GM19395 (cell line): Measurements from ENCODE around the gene AKR1E2.
A peak's percentile ranks its signal among the peaks of the same experiment; 100 is the strongest.

ENCODE experiments used
- ATAC-seq: cut with Tn5 transposase; IDR thresholded peaks from one replicate; pipeline ENCODE4 v1.9.1; 2021; ENCODE audit warnings: mild to moderate bottlenecking, moderate library complexity; ENCODE audit not compliant: unreplicated experiment

AKR1E2 gene

DNA sequence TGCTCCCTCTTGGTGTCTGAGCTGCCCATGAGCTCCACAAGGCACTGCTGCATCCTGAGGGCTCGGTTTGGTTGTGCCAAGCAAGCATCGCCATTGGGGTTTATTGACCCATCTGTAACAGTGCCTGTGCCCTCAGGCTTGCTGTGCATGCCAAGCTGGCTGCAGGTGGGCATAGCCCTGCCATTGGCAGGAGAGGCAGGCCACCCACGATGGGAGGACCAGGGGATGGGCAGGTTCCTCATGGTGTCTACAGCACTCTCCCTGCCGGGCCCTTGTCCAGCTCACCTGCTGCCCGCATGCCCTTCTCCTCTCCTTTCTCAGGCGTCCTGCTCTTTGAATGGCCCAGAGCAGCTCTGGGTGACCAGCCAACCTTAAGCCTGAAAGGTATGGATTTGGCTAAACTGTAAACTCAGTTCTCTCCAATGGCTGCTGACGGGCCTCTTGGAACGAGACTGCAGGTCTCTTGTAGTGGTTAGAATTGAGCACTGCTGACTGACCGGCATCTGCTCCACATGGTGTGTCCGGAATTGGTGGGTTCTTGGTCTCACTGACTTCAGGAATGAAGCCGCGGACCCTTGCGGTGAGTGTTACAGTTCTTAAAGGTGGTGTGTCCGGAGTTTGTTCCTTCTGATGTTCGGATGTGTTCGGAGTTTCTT lies 17.6 kb downstream of the AKR1E2 start:
- ATAC-seq = no peak

DNA sequence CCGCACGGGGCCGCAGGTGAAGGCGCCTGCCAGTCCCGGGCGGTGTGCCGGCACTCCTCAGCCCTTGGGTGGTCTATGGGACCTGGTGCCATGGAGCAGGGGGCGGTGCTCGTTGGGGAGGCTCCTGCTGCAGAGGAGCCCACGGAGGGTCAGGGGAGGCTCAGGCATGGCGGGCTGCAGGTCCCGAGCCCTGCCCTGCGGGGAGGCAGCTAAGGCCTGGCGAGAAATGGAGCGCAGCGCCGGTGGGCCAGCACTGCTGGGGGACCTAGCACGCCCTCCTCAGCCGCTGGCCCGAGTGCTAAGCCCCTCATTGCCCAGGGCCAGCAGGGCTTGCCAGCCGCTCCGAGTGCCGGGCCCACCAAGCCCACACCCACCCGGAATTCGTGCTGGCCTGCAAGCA lies 18.9 kb downstream of the AKR1E2 start:
- no peak for ATAC-seq

DNA sequence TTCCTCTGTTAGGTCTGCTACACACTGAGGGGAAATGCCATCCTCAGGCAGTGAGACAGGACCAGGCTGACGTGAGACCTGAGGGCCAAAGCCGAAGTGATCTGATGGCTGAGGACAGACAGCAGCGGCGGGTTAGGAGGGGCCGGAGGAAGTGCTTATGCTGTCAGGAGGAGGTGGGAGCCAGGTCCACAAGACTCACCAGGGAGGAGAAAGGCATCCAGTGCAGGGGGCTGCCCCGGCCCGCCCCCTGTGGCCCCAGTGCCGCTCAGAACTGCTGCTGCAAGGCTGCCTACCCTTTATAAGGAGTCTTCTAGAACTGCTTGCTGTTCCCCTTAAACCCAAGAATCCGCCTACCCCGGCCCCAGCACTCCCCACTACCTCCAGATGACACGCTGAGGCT lies 19.8 kb downstream of the AKR1E2 start:
- ATAC-seq = no peak

DNA sequence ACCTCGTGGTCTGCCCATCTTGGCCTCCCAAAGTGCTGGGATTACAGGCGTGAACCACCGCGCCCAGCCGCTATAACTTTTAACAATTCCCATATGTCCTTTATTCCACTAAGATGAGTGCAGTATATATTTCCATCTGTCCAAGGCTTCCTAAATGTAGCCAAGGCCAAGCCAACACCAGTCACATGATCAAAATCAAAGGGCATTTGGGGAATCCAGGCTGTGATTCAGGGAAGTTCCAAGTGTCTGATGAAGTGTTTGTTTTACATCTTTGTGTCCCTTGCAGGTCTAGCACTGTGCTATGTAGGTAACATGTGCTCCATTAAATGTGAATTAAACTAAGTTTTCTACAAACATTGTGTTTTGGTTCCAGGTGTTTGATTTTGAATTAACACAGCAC lies 20.8 kb downstream of the AKR1E2 start:
- no peak for ATAC-seq

DNA sequence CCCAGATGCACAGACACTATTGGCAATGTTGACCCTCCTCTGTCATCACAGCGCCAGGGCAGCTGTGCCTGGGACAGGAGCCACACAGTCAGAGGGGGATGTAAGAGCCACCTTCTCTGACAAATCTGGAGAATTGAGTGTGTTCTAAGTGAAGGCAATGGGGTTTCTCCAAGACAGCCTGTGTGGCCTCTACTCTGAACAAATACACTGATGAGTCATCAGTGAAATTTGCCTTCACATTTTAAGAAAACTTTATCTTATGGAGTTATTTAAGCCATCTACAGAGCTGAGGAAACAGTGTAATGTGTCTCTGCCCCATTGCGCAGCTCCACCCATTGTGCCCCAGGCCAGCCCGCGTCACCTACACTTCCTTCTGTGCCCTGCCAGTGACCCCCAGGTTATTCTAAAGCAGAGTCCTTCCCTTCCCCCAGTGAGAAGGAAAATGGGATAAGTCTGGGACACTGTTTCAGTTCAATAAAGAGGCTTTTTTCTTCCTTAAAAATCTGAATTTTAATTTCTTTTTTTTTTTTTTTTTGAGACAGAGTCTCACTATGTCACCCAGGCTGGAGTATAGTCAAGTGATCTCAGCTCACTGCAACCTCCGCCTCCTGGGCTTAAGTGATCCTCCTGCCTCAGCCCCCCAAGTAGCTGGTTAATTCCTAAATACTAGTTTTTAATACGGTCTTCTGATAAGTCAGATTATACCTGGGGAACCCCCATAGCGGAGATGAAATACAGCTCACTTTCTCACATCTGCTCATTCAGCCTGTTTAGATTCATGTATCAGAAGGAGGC lies 21.8 kb downstream of the AKR1E2 start:
- no peak for ATAC-seq

- ATAC-seq = no peak
Observed at GRCh38 chr10:4848356-4849041, 22.5 kb downstream of the AKR1E2 start.

- no peak for ATAC-seq
Observed at GRCh38 chr10:4849042-4849402, 23.0 kb downstream of the AKR1E2 start.

GRCh38 chr10:4849555-4850242 lies 23.7 kb downstream of the AKR1E2 start:
- peak; percentile 94 for ATAC-seq

DNA sequence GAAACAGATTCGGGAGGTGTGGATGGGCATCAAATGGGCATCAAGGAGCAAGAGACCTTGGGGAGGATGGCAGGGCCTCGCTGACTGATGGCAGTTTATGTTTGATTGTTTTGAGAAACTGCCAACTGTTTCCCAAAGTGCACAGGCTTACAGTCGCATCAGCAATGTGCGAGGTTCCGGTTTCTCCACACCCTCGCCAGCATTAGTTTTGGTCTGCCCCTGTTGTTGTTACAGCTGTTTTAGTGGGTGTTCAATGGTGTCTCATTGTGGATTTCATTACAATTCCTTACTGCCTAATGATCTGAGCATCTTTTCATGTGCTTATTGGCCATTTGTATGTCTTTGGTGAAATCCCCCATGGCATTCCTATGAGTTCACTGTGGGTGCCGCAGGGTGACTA lies 24.4 kb downstream of the AKR1E2 start:
- ATAC-seq = no peak

GRCh38 chr10:4851176-4851575 lies 25.2 kb downstream of the AKR1E2 start:
- ATAC-seq = no peak

DNA sequence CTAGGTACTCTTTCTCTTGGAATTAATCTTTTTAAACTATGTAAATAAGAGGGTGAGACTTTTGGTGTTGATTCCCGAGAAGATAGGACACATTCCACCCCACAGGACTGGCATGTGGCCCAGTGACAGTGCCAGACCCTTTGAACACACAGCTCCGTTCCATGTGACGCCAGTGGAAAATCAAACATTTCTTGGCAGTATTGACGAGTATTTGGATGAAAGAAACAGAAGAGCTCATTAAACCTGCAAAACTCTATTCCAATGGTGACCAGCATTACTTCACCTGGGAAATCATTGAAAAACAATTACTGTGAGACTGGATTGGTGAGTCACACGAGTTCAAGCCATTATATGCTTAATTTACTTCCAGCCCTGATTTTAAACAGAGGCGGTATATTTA lies 25.8 kb downstream of the AKR1E2 start:
- no peak for ATAC-seq

- no peak for ATAC-seq
Observed at GRCh38 chr10:4865945-4866661, 40.1 kb downstream of the AKR1E2 start.

GRCh38 chr10:4867109-4867519 lies 41.1 kb downstream of the AKR1E2 start:
- ATAC-seq = no peak

DNA sequence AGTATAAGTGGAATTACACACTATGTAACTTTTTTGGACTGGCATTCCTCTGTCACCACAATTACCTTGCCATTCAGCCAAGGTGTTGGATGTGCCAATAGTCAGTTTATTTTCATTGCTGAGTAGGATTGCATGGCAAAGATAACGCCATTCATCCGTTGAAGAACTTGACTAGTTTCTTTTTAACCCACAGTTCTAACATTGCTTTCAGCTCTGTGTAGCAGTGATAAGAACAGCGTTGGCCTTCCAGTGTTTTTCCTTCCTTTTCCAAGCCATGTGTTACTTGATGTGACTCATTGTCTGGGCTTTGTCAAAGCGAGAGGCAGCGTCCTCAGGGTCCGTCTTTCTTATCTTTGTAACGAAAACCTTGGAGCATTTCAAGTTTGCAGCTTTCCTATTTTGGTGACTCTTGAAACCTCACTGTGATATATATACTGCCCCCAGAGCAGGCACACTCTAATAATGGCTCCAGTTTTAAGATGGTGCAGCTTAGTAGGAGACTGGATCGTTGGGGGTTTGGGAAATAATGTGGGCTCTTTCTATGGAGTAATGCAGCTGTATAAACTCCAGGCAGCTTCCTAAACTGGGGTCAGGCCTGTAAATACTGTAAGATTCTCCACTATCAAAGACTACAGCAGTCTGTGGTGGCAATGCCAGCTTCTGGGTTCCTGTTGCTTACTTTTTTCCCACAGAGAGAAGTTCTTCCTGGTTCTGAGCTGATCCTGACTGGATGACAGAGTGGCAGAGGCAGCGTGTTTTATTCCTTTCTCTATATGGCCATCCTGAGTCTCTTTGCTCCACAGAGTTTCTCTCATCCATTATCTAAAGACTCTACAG lies 41.7 kb downstream of the AKR1E2 start:
- ATAC-seq = no peak

DNA sequence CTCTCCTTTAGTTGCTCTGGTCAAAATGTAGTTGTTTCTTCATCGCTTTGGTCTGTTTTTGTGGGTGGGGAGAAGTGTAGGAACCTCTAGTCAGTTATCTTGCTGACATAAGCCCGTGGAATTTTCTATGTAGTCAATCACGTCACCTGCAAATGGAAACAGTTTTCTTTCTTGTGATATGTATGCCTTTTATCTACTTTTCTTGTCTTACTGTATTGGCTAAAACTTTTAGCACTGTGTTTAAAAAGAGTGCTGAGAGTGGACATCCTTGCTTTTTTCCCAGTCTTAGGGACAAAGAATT lies 42.3 kb downstream of the AKR1E2 start:
- no peak for ATAC-seq

DNA sequence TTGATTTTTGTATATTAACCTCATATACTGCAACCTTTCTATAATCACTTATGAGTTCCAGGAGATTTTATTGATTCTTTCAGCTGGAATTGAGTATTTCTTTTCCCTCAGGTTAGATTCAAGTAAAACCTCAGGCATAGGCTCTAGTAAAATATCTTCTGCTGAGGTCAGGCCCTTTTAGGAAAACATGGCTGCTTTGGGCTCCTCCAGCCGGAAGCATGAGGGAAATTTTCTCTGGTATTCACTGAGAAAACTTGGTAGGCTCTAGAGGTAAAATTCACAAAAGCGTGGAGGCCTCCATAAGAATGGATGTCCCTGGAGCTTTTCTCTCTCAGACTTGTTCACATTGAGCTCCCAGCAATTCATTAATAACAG lies 56.7 kb downstream of the AKR1E2 start:
- no peak for ATAC-seq

GRCh38 chr10:4883079-4883739 lies 57.2 kb downstream of the AKR1E2 start:
- ATAC-seq = no peak

GRCh38 chr10:4885162-4885561 lies 59.2 kb downstream of the AKR1E2 start:
- ATAC-seq = no peak

DNA sequence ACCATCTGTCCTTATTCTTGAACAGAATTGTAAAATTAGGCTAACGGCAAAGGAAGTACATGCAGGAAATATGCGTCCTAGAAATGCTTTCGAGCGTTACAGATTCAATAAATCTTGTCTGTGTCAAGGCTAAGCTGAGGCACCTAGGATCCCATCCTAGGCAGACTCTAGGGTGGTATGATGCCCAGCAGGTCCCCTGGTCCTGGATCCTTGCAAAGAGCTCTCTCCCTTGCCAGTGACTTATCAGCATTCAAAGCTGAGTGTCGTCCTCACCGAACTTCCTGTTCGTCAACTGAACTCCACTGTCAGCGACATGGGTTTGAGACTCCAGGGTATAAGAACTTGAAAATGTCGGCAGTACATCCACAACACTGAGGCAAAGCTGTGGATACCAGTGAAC lies 61.5 kb downstream of the AKR1E2 start:
- ATAC-seq = no peak

- no peak for ATAC-seq
Observed at GRCh38 chr10:4888236-4888635, 62.2 kb downstream of the AKR1E2 start.
